ENCODE measurements around the gene HERC2. TPM values are rescaled to one million over a fixed set of nuclear protein-coding genes. Genes with fewer than 3 reads are reported as not detected.
"Not testable (repeated sequence)": the region's sequence is repeated elsewhere in the genome, so short reads cannot be mapped to it uniquely, and the experiment has no call there.

The HERC2 gene
- total RNA-seq, 4 donors from 2014 or later, result 59.3 to 88.1 (median 71.0) TPM

- Histone ChIP-seq H3K27me3 (no peaks in the 10 kb centered on the region), H3K4me3 (replicated peaks in 1 of 3) (no peak overlapping the region), H3K27ac (no peak overlapping the region), H3K36me3 (peaks cover 11 to 44% of the 10 kb centered on the region in 2 donors), H3K9me3 (no peaks in the 10 kb centered on the region), H3K4me1 (no peaks in the 10 kb centered on the region)
- TF ChIP-seq CTCF (IDR thresholded peaks at IDR 0.05) (no peak), POLR2A (IDR thresholded peaks at IDR 0.05) (no peak)
- whole genome bisulfite sequencing, 2 donors, result 93 to 97% methylated on average over 6 of the region's 6 CpGs
- intact Hi-C loops (cut with DNase I), result no loop called here
- no peak for DNase-seq
These were observed 78.1 kb downstream of the HERC2 start for GRCh38 chr15:28243901-28244300.

GRCh38 chr15:28243399-28243798, 78.6 kb downstream of the HERC2 start:
- intact Hi-C loops (cut with DNase I), result no loop called here
- Histone ChIP-seq H3K4me3 (replicated peaks in 1 of 3) (no peak overlapping the region), H3K27ac (no peak overlapping the region), H3K36me3 (peaks cover 11 to 44% of the 10 kb centered on the region in 2 donors), H3K27me3 (no peaks in the 10 kb centered on the region), H3K9me3 (no peaks in the 10 kb centered on the region), H3K4me1 (no peaks in the 10 kb centered on the region)
- 94 to 98% methylated on average over 1 of the region's 1 CpG for WGBS, 2 donors
- TF ChIP-seq CTCF (IDR thresholded peaks at IDR 0.05) (no peak), POLR2A (IDR thresholded peaks at IDR 0.05) (no peak)
- no peak for DNase-seq

GRCh38 chr15:28238296-28238695, 83.7 kb downstream of the HERC2 start:
- H3K9me3 ChIP-seq; H3K27me3 ChIP-seq; H3K4me1 ChIP-seq; H3K27ac ChIP-seq; H3K4me3 ChIP-seq (replicated peaks in 1 of 3); DNase-seq; intact Hi-C loops (cut with DNase I): not testable (repeated sequence)
- H3K36me3 ChIP-seq, result peaks cover 0 to 26% of the 10 kb centered on the region in 2 donors
- WGBS, 2 donors, result 81 to 89% methylated on average over 4 of the region's 4 CpGs

GRCh38 chr15:28231743-28232142, 90.2 kb downstream of the HERC2 start:
- H3K4me1 ChIP-seq; intact Hi-C loops (cut with DNase I); H3K4me3 ChIP-seq (replicated peaks in 1 of 3); DNase-seq; H3K27ac ChIP-seq; H3K9me3 ChIP-seq; H3K27me3 ChIP-seq: not testable (repeated sequence)
- peaks cover 7 to 13% of the 10 kb centered on the region in 2 donors for H3K36me3 ChIP-seq
- WGBS, 2 donors, result 74 to 82% methylated on average over 6 of the region's 6 CpGs

GRCh38 chr15:28231336-28231735, 90.6 kb downstream of the HERC2 start:
- H3K4me1 ChIP-seq; H3K27ac ChIP-seq; H3K27me3 ChIP-seq; intact Hi-C loops (cut with DNase I); H3K9me3 ChIP-seq; H3K4me3 ChIP-seq (replicated peaks in 1 of 3): not testable (repeated sequence)
- peaks cover 7 to 13% of the 10 kb centered on the region in 2 donors for H3K36me3 ChIP-seq
- WGBS, 2 donors, result 63 to 82% methylated on average over 6 to 7 of the region's 7 CpGs
- peak; percentile 59 to 62 for DNase-seq

GRCh38 chr15:28228990-28229640, 92.9 kb downstream of the HERC2 start:
- H3K9me3 ChIP-seq; H3K36me3 ChIP-seq; intact Hi-C loops (cut with DNase I); H3K4me1 ChIP-seq; H3K27me3 ChIP-seq; H3K27ac ChIP-seq; H3K4me3 ChIP-seq (replicated peaks in 1 of 3); DNase-seq: not testable (repeated sequence)
- 81 to 82% methylated on average over 9 of the region's 9 CpGs for WGBS, 2 donors

GRCh38 chr15:28228096-28228495, 93.9 kb downstream of the HERC2 start:
- Histone ChIP-seq H3K27ac (no peak overlapping the region), H3K4me3 (replicated peaks in 1 of 3) (no peak overlapping the region), H3K4me1 (no peaks in the 10 kb centered on the region), H3K36me3 (peaks cover 7% of the 10 kb centered on the region in 2 donors), H3K27me3 (no peaks in the 10 kb centered on the region), H3K9me3 (no peaks in the 10 kb centered on the region)
- WGBS, 2 donors, result 97 to 98% methylated on average over 18 of the region's 18 CpGs
- DNase-seq, result no peak
- no peak for TF ChIP-seq POLR2A (IDR thresholded peaks at IDR 0.05)
- no peak for TF ChIP-seq CTCF (IDR thresholded peaks at IDR 0.05)
- intact Hi-C loops (cut with DNase I), result no loop called here
